GM21786 (cell line): ENCODE results near the gene ZDHHC11.
"Not testable (repeated sequence)": the region's sequence is repeated elsewhere in the genome, so short reads cannot be mapped to it uniquely, and the experiment has no call there.

Experiments used
- ATAC-seq: cut with Tn5 transposase; IDR thresholded peaks from one replicate; pipeline ENCODE4 v1.9.1; 2021; ENCODE audit not compliant: unreplicated experiment

The ZDHHC11 gene

GRCh38 chr5:845676-846601 lies 4.8 kb downstream of the ZDHHC11 start:
- ATAC-seq = not testable (repeated sequence)

DNA sequence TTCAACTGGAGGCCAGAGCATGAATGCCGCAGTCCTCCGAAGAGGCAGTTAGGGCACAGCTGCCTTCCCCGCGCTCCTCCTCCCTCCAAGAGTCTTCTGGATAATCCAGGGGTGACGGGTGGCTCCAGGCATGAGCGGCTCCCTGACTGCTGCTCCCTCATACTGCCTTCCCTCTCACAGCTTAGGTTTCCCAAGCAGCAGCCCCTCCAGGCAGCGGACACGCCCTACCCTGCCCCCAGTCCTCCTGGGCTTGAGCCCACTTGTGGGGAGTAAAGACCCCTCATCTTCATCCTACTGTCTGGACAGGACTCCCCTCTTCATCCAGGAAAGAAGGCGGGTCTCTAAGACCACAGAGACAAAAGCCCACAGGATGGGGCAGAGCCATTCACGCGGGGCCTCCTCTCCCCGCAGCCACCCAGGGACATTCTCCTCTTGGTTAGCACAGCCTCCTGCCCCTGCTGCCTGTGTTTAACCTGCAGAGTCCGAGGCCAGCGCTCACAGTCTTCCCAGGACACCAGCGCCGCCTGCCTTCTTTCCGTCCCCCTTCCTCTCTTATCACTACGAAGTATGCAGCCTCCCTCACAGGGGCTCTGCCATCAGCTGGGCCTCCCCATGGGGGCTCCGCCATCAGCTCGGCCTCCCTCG lies 5.6 kb downstream of the ZDHHC11 start:
- not testable (repeated sequence) for ATAC-seq

- not testable (repeated sequence) for ATAC-seq
Measured at GRCh38 chr5:844426-844825, 6.4 kb downstream of the ZDHHC11 start.

- not testable (repeated sequence) for ATAC-seq
Measured at GRCh38 chr5:843926-844325, 6.9 kb downstream of the ZDHHC11 start.

DNA sequence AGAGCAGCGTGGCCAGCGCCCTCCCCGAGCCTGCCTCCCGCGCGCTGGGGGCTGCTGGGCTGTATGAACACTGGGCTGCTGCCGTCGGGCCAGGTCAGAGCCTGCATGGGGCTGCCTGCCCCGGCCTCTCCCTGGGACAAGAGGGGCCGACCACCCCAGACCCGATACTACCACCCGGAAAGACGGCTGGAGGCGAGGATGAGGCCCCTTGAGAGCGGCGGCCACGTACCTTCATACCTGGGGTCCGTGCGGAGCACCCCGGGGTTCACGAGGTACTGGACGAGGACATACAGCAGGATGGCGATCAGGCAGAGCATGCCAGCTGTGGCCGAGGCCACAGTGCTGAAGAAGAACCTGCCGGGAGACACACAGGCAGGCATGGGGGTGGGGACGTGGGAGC lies 7.4 kb downstream of the ZDHHC11 start:
- ATAC-seq = not testable (repeated sequence)

- not testable (repeated sequence) for ATAC-seq
Measured at GRCh38 chr5:842402-843221, 8.2 kb downstream of the ZDHHC11 start.

DNA sequence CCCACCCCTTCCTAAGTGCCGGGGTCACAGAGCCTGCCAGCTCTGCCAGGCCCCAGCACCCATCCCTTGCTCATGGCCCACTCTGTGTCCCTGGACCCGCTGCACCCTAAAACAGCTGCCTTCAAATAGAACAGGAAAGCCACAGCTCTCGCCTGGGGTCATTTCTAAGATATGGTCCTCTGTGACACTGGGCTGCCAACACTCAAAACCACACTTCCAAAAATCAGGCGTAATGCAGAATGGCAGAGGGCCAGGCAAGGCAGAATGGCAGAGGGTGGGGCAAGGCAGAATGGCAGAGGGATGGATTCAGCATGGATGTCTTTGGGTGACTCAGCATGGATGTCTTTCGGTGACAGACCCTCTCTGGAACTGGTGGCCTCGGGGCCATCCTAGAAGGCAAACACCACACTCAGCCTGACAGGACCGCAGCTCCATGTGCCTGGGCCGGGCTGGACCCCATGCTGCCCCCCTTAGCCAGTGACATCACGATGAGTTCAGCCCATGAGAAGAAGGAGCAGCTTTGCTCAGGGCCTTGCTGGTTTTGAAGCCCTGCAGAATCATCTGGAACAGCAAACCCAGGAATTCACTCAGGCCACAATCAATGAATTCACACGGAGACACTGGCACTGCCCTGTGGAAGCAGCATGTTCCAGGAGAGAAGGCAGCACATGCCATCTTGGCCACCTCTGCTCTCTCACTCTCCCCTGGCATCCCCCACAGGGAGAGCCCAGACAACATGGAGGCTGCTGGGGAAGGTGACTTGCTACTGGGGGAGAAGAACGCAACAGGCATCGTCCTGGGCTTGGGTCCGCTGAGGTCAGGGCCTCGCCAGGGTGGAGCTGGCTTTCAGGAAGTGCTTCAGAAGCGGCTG lies 9.0 kb downstream of the ZDHHC11 start:
- not testable (repeated sequence) for ATAC-seq

GRCh38 chr5:840974-841435 lies 9.8 kb downstream of the ZDHHC11 start:
- not testable (repeated sequence) for ATAC-seq

DNA sequence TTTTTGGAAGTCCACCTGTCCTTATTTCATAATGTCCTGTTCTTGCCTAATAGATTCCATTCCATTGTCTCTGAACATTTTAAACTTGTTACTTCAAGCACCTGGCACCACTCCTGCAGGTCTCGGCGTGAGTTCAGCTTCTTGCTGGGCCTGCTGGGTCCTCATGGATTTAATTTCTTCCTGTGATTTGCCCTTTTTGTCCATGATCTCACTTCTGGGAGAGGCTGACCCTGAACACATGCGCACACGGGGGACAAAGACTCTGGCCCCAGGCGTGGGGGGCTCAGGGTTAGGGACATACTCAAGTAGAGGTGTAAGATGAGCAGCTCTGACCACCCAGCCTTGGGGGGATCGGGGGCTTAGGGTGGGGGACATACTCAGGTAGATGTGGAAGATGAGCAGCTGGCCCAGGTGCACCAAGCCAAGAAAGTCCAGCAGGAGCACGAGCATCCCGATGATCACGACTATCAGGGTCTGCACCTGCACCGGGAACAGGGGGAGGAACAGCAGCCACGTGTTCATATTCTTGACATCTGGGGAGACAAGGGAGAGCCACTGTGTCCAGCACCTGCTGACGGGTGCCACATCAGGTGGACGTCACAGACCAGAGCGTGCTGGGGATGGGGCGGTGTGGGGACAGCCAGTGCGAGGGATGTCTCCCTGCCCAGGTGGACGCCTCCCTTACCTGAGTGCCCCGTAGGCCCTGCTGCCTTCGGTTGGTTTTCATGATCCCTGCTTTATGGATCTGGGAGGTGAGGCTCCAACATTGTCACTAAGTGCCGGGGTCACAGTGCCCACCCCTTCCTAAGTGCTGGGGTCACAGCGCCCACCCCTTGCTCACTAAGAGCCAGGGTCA lies 10.4 kb downstream of the ZDHHC11 start:
- not testable (repeated sequence) for ATAC-seq

- ATAC-seq = not testable (repeated sequence)
Measured at GRCh38 chr5:838431-838851, 12.3 kb downstream of the ZDHHC11 start.

- not testable (repeated sequence) for ATAC-seq
Measured at GRCh38 chr5:837621-838121, 13.1 kb downstream of the ZDHHC11 start.

DNA sequence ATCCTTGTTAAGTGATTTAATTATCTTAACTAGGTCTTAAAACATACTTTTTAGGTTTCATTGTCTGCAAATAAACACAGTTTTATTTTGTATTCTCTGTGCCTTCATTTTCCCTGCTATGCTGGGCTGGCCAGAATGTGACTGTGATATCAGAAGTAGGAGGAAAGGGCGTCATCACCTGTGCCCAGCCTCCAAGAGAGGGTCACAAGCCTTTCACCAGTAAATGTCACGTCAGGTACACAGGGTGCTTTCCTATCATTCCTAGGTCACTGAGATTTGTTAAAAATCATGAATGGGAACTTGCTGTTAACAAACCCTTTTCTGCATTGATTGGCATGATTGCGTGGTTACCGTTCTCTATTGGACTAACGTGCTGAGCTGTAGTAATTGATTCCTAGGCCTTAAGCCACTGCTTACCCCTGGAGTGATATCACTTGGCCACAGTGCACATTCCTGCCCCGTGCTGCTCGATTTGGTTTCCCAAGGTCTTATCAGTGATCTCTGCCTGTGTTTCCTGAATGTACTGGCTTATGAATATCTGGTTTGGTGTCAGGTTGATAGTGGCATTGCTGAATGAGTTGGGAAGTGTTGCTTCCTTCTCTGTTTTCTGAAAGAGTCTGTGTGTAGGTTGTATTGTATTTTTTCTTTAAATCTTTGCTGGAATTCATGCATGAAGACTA lies 14.7 kb downstream of the ZDHHC11 start:
- ATAC-seq = not testable (repeated sequence)

DNA sequence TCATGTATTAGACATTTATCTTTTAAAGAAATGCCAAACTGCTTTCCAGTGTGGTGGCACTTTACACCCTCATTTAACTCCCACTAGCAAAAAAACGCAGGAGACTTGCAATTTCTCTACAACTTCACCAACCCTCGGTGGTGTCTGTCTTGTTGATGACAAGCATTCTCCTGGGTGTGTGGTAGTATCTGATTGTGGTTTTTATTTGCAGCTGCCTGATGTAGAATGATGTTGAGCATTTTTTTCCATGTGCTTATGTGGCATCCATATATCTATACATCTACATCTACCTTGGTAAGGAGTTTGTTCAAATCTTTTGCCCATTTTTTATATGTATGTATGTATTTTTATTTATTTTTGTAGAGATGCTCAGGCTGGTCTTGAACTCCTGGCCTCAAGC lies 16.8 kb downstream of the ZDHHC11 start:
- ATAC-seq = not testable (repeated sequence)

DNA sequence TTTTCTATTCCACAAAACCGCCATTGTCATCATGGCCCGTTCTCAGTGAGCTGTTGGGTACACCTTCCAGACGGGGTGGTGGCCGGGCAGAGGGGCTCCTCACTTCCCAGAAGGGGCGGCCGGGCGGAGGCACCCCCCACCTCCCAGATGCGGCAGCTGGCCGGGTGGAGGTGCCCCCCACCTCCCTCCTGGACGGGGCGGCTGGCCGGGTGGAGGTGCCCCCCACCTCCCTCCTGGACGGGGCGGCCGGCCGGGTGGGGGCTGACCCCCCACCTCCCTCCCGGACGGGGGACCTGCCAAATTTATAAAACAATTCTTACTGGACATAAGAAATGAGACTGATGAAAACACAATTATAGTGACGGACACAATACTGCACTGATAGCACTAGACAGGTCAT lies 22.6 kb downstream of the ZDHHC11 start:
- not testable (repeated sequence) for ATAC-seq

GRCh38 chr5:825544-825943 lies 25.2 kb downstream of the ZDHHC11 start:
- not testable (repeated sequence) for ATAC-seq

GRCh38 chr5:821504-821903 lies 29.3 kb downstream of the ZDHHC11 start:
- no peak for ATAC-seq

- ATAC-seq = no peak
Measured at GRCh38 chr5:820245-820644, 30.5 kb downstream of the ZDHHC11 start.

DNA sequence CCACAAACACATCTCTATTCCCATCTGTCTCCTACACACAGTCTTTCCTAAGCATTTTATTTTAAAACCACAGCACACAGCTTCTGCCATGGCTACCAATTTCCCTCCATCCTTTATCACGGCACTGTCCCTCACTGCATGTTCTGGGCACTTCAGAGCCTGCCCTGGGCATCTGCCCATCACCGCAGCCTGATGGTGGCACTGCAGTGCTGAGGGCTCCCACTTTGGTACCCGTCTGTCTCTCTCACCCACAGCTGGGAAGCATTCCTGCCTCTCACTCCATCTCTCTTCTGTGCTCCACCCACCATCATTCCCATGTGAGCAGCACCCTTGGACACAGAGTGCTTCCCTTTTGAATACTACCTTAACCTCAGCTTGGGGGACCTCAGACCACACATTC lies 31.7 kb downstream of the ZDHHC11 start:
- ATAC-seq = no peak
